Osteoblast (primary cell): ENCODE data around the gene OBSL1. TPM values are rescaled to one million over a fixed set of nuclear protein-coding genes. Genes with fewer than 3 reads are reported as not detected.
A peak's percentile ranks its signal among the peaks of the same experiment; 100 is the strongest.

Experiments
- DNase-seq: peaks from one replicate; pipeline ENCODE4 v3.0.0; 2011; ENCODE audit warnings: low spot score, mixed read lengths; ENCODE audit not compliant: insufficient read length; ENCODE audit errors: missing footprints
- H2AFZ ChIP-seq: 2 replicates; pipeline ENCODE4 v1.6.0; 2011; ENCODE audit warnings: mild to moderate bottlenecking, low read length
- H3K27ac ChIP-seq: 2 replicates; pipeline ENCODE4 v1.5.1; 2011; ENCODE audit warnings: mild to moderate bottlenecking, low read depth, low read length, moderate library complexity
- H3K27me3 ChIP-seq: 2 replicates; pipeline ENCODE4 v1.6.0; 2012; ENCODE audit warnings: mild to moderate bottlenecking, control low read depth, inconsistent platforms, low read length, moderate library complexity; ENCODE audit not compliant: insufficient read depth
- H3K36me3 ChIP-seq: 2 replicates; pipeline ENCODE4 v1.5.1; 2011; ENCODE audit warnings: mild to moderate bottlenecking, low read length, control low read depth, moderate library complexity; ENCODE audit not compliant: insufficient read depth
- H3K4me1 ChIP-seq: 2 replicates; pipeline ENCODE4 v1.5.1; 2011; ENCODE audit warnings: mild to moderate bottlenecking, low read length, control low read depth, moderate library complexity; ENCODE audit not compliant: insufficient read depth
- H3K4me2 ChIP-seq: 2 replicates; pipeline ENCODE4 v1.6.0; 2011; ENCODE audit warnings: mild to moderate bottlenecking, low read length; ENCODE audit not compliant: insufficient read depth
- H3K4me3 ChIP-seq: fragments of 200-600 bp; sonication (generic); 3 replicates; pipeline ENCODE4 v1.5.1; 2012; ENCODE audit warnings: mild to moderate bottlenecking, low read length, inconsistent platforms; ENCODE audit not compliant: insufficient read depth
- H3K79me2 ChIP-seq: 2 replicates; pipeline ENCODE4 v1.6.0; 2012; ENCODE audit warnings: mild to moderate bottlenecking, low read length, control low read depth, inconsistent platforms; ENCODE audit not compliant: insufficient read depth
- H3K9me3 ChIP-seq: 2 replicates; pipeline ENCODE4 v1.5.1; 2011; ENCODE audit warnings: low read depth, low read length, control low read depth
- H4K20me1 ChIP-seq: 2 replicates; pipeline ENCODE4 v1.6.0; 2012; ENCODE audit warnings: mild to moderate bottlenecking, low read length, control low read depth; ENCODE audit not compliant: insufficient read depth
- CTCF ChIP-seq: IDR thresholded peaks from 2 replicates; pipeline ENCODE4 v1.5.1; 2011; ENCODE audit warnings: mild to moderate bottlenecking, low read depth, low read length, moderate library complexity; ENCODE audit errors: extremely low read depth
- total RNA-seq: library from RNA; depleted of rRNA; stranded (reverse); fragments of >200 nt; gene quantifications from 2 replicates; pipeline ENCODE4 v1.2.3, GENCODE V29; 2012

OBSL1 gene
- total RNA-seq, 1 donor = 65.9 TPM

- Histone ChIP-seq H3K79me2 (no peaks in the 10 kb centered on the region), H2AFZ (no peak overlapping the region), H3K4me1 (peaks cover 12% of the 10 kb centered on the region), H4K20me1 (no peaks in the 10 kb centered on the region), H3K4me3 (no peak overlapping the region), H3K4me2 (no peak overlapping the region), H3K27ac (no peak overlapping the region), H3K27me3 (peaks cover 51% of the 10 kb centered on the region), H3K9me3 (no peaks in the 10 kb centered on the region), H3K36me3 (no peaks in the 10 kb centered on the region)
- no peak for DNase-seq
- no peak for TF ChIP-seq CTCF
Observed at GRCh38 chr2:219512524-219513216, 58.7 kb downstream of the OBSL1 start.

- Histone ChIP-seq H3K27ac (no peak overlapping the region), H3K36me3 (no peaks in the 10 kb centered on the region), H3K4me2 (no peak overlapping the region), H3K79me2 (no peaks in the 10 kb centered on the region), H2AFZ (no peak overlapping the region), H4K20me1 (no peaks in the 10 kb centered on the region), H3K4me1 (peaks cover 12% of the 10 kb centered on the region), H3K9me3 (no peaks in the 10 kb centered on the region), H3K27me3 (peaks cover 48% of the 10 kb centered on the region), H3K4me3 (no peak overlapping the region)
- no peak for DNase-seq
- TF ChIP-seq CTCF = no peak
Observed at GRCh38 chr2:219511547-219512325, 59.6 kb downstream of the OBSL1 start.

GRCh38 chr2:219510512-219511135 is 60.7 kb downstream of the OBSL1 start:
- Histone ChIP-seq H3K27ac (no peak overlapping the region), H3K4me1 (peaks cover 12% of the 10 kb centered on the region), H3K79me2 (no peaks in the 10 kb centered on the region), H3K4me3 (peak overlapping the region; percentile 69), H3K27me3 (peaks cover 43% of the 10 kb centered on the region), H3K4me2 (peak overlapping the region; percentile 89), H4K20me1 (peaks cover 1% of the 10 kb centered on the region), H3K36me3 (peaks cover 8% of the 10 kb centered on the region), H2AFZ (no peak overlapping the region), H3K9me3 (no peaks in the 10 kb centered on the region)
- no peak for TF ChIP-seq CTCF
- DNase-seq = no peak
